Measurements from ENCODE around the gene TICRR.
"Not testable (repeated sequence)": the region's sequence is repeated elsewhere in the genome, so short reads cannot be mapped to it uniquely, and the experiment has no call there.

Gene TICRR

GRCh38 chr15:89575146-89575655 lies at the start of gene TICRR:
TICRR (plus strand) TSS chr15:89575469; CDS start chr15:89575587, 118 bp downstream.
- peak; percentile 90 for DNase-seq (ENCODE audit: low read depth)

GRCh38 chr15:89526181-89526580 lies 49.1 kb upstream of the TICRR start:
- DNase-seq (ENCODE audit: low read depth) = no peak

- no peak for DNase-seq (ENCODE audit: low read depth)
Observed at GRCh38 chr15:89526601-89527441, 48.4 kb upstream of the TICRR start.

- no peak for DNase-seq (ENCODE audit: low read depth)
Observed at GRCh38 chr15:89528757-89529352, 46.4 kb upstream of the TICRR start.

- DNase-seq (ENCODE audit: low read depth) = no peak
Observed at GRCh38 chr15:89530976-89531375, 44.3 kb upstream of the TICRR start.

- DNase-seq (ENCODE audit: low read depth) = no peak
Observed at GRCh38 chr15:89531796-89532537, 43.3 kb upstream of the TICRR start.

- no peak for DNase-seq (ENCODE audit: low read depth)
Observed at GRCh38 chr15:89533861-89534544, 41.3 kb upstream of the TICRR start.

- DNase-seq (ENCODE audit: low read depth) = no peak
Observed at GRCh38 chr15:89539027-89539426, 36.2 kb upstream of the TICRR start.

GRCh38 chr15:89542369-89542768 lies 32.9 kb upstream of the TICRR start:
- DNase-seq (ENCODE audit: low read depth) = no peak

GRCh38 chr15:89543389-89543788 lies 31.9 kb upstream of the TICRR start:
- DNase-seq (ENCODE audit: low read depth) = no peak

GRCh38 chr15:89549138-89549537 lies 26.1 kb upstream of the TICRR start:
- not testable (repeated sequence) for DNase-seq (ENCODE audit: low read depth)

- no peak for DNase-seq (ENCODE audit: low read depth)
Observed at GRCh38 chr15:89550427-89550826, 24.8 kb upstream of the TICRR start.

GRCh38 chr15:89551550-89551949 lies 23.7 kb upstream of the TICRR start:
- no peak for DNase-seq (ENCODE audit: low read depth)

GRCh38 chr15:89553632-89554031 lies 21.6 kb upstream of the TICRR start:
- DNase-seq (ENCODE audit: low read depth) = no peak

- no peak for DNase-seq (ENCODE audit: low read depth)
Observed at GRCh38 chr15:89554247-89554646, 21.0 kb upstream of the TICRR start.

GRCh38 chr15:89555768-89556167 lies 19.5 kb upstream of the TICRR start:
- DNase-seq (ENCODE audit: low read depth) = no peak

- no peak for DNase-seq (ENCODE audit: low read depth)
Observed at GRCh38 chr15:89556413-89557262, 18.6 kb upstream of the TICRR start.

GRCh38 chr15:89559769-89560264 lies 15.5 kb upstream of the TICRR start:
- DNase-seq (ENCODE audit: low read depth) = no peak

- no peak for DNase-seq (ENCODE audit: low read depth)
Observed at GRCh38 chr15:89566181-89566580, 9.1 kb upstream of the TICRR start.

- no peak for DNase-seq (ENCODE audit: low read depth)
Observed at GRCh38 chr15:89566621-89567294, 8.5 kb upstream of the TICRR start.
